HepG2 (cell line): ENCODE results near the gene LATS1.

Source experiments
- BCLAF1 ChIP-seq: fragments of 450-650 bp; IDR thresholded peaks from 2 replicates; pipeline ENCODE4 v1.6.1; 2017; ENCODE audit warnings: mild to moderate bottlenecking
- CEBPB ChIP-seq: IDR thresholded peaks from 2 replicates; pipeline ENCODE4 v1.6.1; 2011; ENCODE audit warnings: low read depth, low read length, improper control_type of control experiment, borderline replicate concordance
- KAT2B ChIP-seq: fragments of 150-350 bp; IDR thresholded peaks from 2 replicates; pipeline ENCODE4 v1.6.1; 2014; ENCODE audit warnings: low read depth, low read length, borderline replicate concordance
- MYNN ChIP-seq: sonication (generic); formaldehyde crosslinking; IDR thresholded peaks from 2 replicates; pipeline ENCODE4 v1.4.0; 2020; ENCODE audit warnings: mild to moderate bottlenecking, low read depth, missing genetic modification reagents
- PITX1 ChIP-seq: sonication (generic); formaldehyde crosslinking; IDR thresholded peaks from 2 replicates; pipeline ENCODE4 v1.5.1; 2020; ENCODE audit warnings: mild to moderate bottlenecking, missing genetic modification reagents
- POLR2A ChIP-seq, 2 experiments: IDR thresholded peaks; 2 replicates each; pipeline ENCODE4 v1.6.1; 2011; ENCODE audit warnings: low read depth in 2 of 2, low read length in 2 of 2, mild to moderate bottlenecking in 1 of 2, moderate library complexity in 1 of 2; ENCODE audit not compliant: insufficient read depth in 1 of 2
- RBFOX2 ChIP-seq: fragments of 200-400 bp; formaldehyde crosslinking; IDR thresholded peaks from 2 replicates; pipeline ENCODE4 v1.6.1; 2017; ENCODE audit warnings: low read depth, mild to moderate bottlenecking, low read length
- RELA ChIP-seq: sonication (generic); formaldehyde crosslinking; IDR thresholded peaks from 2 replicates; pipeline ENCODE4 v1.4.0; 2020; ENCODE audit warnings: missing genetic modification reagents
- SRSF4 ChIP-seq: fragments of 200-400 bp; formaldehyde crosslinking; IDR thresholded peaks from one replicate; pipeline ENCODE4 v1.6.1; 2018; ENCODE audit warnings: mild to moderate bottlenecking, low read depth, low read length, moderate library complexity; ENCODE audit not compliant: poor library complexity, severe bottlenecking
- TAF1 ChIP-seq: sonication (generic); formaldehyde crosslinking; IDR thresholded peaks from 2 replicates; pipeline ENCODE4 v1.4.0; 2020; ENCODE audit warnings: missing genetic modification reagents
- ZBTB37 ChIP-seq: sonication (generic); formaldehyde crosslinking; IDR thresholded peaks from 2 replicates; pipeline ENCODE4 v1.4.0; 2020; ENCODE audit warnings: mild to moderate bottlenecking, missing genetic modification reagents
- ZKSCAN1 ChIP-seq: fragments of 150-350 bp; IDR thresholded peaks from 2 replicates; pipeline ENCODE4 v1.6.1; 2014; ENCODE audit warnings: low read length
- ZNF710 ChIP-seq: sonication (generic); formaldehyde crosslinking; IDR thresholded peaks from 2 replicates; pipeline ENCODE4 v1.5.0; 2020; ENCODE audit warnings: mild to moderate bottlenecking, missing genetic modification reagents, borderline replicate concordance

- TF ChIP-seq KAT2B (no peak), ZBTB37 (no peak), BCLAF1 (no peak), RELA (CRISPR knock-in tag) (no peak), MYNN (no peak), CEBPB (peak; percentile 39; the same call in 1 of the 2 replicates), ZKSCAN1 (no peak), TAF1 (CRISPR knock-in tag) (no peak), RBFOX2 (no peak), SRSF4 (no peak), PITX1 (CRISPR knock-in tag) (no peak), ZNF710 (CRISPR knock-in tag) (no peak), POLR2A (IDR thresholded peaks at IDR 0.05; ENCODE audit: insufficient read depth in 1 of 2, low read depth in 2 of 2, low read length in 2 of 2) (no peak)
Measured at GRCh38 chr6:149766156-149766769, 48.4 kb upstream of the LATS1 start.
